Urothelium cell line (cell line): Measurements from ENCODE around the gene SF3B5.
A peak's percentile ranks its signal among the peaks of the same experiment; 100 is the strongest.
"Not testable (repeated sequence)": the region's sequence is repeated elsewhere in the genome, so short reads cannot be mapped to it uniquely, and the experiment has no call there.

Experiments
- DNase-seq: peaks from one replicate; pipeline ENCODE4 v3.0.0; 2011; ENCODE audit warnings: low spot score, mixed read lengths
- FAIRE-seq: peaks from 2 replicates; lab custom pipeline; 2011; peaks lifted over from hg19 to GRCh38; lab: Jason Lieb, UNC

SF3B5 gene

DNA sequence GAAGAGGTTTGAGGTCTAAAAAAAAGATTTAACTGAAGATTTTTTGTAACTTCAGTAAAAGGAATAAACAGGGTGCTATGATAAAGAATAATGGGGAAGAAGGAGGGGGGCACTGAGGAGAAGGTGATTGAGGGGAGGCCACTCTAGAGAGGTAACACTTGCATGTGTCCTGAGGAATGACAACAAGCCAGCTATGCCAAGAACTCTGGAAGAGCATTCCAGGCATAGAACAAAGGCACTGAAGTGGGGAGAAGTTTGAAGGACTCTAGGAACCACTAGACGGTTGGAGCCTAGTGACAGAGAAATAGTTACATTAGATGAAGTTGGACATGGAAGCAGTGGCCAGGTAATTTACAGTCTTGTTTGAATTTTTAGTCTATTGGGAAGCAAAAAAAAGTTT is 10.8 kb upstream of the SF3B5 start:
- no peak for DNase-seq
- no peak for FAIRE-seq

DNA sequence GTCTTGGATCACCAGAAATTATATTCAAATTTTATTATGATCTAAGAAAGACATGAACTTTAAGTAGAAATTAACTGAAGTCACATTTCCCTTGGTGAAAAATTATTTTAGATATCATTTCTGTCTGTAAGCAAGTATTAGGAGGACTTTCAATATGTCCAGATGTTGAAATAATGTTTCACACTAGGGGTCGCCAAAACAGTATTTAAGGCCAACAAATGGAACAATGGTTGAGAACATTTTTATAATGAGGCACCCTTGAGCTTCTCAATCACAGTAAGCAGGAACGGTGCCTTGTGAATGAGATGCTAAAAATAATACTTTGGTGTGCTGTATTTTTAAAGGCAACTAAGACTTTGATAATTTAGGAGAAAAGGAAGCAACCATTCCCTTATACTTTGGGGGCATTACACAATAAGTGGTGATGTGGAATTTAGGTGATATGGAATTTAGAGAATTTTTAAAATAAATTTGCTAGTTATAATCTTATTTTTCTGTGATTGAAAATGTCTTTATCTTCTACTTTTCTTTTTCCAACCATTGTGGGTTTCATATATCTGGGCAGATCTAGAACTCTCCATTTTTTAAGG is 9.6 kb upstream of the SF3B5 start:
- peak; percentile 50 for DNase-seq
- no peak for FAIRE-seq

GRCh38 chr6:144104488-144104887 is 9.1 kb upstream of the SF3B5 start:
- DNase-seq = no peak
- FAIRE-seq = no peak

DNA sequence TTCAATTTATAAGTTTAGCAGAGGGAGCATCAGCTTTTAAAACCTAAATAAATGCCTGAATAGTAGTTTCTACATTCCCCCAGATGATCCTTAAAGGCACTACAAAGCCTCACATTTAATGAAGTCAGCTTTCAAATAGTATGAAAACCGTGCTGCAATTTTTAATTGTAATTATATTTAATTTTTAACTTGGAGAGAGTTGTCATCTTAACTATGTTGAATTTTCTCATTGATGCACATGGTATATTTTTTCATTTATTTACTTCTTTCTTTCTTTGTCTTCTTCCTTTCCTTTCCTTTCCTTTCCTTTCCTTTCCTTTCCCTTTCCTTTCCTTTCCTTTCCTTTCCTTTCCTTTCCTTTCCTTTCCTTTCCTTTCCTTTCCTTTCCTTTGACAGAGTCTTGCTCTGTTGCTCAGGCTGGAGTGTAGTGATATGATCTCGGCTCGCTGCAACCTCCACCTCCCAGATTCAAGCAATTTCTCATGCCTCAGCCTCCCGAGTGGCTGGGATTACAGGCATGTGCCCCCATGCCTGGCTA is 7.7 kb upstream of the SF3B5 start:
- DNase-seq (no peak), FAIRE-seq (no peak)

GRCh38 chr6:144098993-144099392 is 3.6 kb upstream of the SF3B5 start:
- FAIRE-seq (no peak), DNase-seq (no peak)

DNA sequence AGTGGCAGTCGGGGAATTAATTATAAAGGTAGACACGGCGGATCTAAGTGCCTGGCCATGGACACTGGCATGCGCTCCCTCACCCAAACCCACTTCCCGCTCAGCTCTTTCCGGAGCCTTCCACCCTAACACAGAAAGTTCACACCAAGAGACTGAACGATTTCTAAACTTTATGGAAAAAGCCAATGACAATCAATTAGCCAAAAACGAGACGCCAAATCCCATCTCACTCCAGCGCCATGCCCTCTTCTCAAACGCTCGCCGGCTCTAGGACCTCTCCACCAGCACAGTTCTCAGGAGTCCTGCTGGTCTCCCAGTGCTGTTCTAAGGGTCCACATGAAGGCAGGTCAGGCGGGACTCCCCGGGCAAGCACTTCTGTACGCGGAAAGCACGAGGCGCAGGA is 641 bp downstream of the SF3B5 start:
- no peak for FAIRE-seq
- DNase-seq = no peak

GRCh38 chr6:144093658-144094057 is 1.7 kb downstream of the SF3B5 start:
- FAIRE-seq = no peak
- no peak for DNase-seq

- FAIRE-seq = no peak
Observed at GRCh38 chr6:144093236-144093635, 2.1 kb downstream of the SF3B5 start.

DNA sequence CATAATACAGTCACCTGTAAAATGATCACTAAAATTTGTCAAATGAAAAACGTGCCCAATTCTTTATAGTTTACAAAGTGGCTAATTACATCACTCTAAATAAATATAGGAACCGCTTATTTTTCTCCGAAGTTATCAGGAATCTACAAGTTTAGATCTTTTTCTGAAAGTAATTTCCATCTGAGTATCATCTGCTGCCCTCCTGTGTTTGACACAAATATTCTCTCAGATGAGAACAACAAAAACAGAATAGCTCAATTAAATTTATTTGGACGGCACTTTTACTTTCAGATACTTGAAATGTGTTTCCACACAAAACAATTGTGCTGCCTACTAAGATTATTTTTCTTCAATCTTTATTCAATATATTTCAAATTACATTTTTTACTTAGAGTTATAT is 5.0 kb downstream of the SF3B5 start:
- DNase-seq (no peak), FAIRE-seq (no peak)

More at GRCh38 chr6:144093236-144093635, 2.1 kb downstream of the SF3B5 start:
- no peak for DNase-seq

- DNase-seq = no peak
- no peak for FAIRE-seq
Observed at GRCh38 chr6:144087789-144088426, 7.5 kb downstream of the SF3B5 start.

DNA sequence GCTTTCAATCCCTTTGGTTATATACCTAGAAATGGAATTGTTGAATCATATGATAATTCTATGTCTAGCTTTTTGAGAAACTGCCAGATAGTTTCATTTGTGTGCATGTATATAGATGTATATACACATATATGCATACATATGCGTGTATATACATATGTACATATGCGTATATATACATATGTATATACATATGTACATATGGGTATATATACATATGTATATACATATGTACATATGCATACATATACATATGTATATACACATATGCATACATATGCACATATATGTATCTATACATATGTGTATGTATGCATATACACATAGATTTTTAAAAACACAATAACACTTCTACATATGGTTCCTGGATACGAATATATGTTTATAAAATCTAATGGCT is 8.4 kb downstream of the SF3B5 start:
- FAIRE-seq = no peak
- no peak for DNase-seq

GRCh38 chr6:144083172-144083571 is 12.2 kb downstream of the SF3B5 start:
- DNase-seq (no peak), FAIRE-seq (no peak)

DNA sequence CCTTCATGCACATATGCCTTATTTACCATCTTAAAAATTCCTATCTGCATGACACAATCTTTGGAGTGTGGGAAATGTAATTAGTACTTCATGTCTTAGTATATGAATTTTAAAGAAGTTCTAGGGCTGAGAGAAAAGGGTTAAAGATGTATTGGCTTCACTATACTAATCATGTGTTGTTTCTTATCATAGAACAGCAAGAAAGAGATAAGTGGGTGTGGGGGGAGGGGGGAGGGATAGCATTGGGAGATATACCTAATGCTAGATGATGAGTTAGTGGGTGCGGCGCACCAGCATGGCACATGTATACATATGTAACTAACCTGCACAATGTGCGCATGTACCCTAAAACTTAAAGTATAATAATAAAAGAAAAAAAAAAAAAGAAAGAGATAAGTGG is 13.0 kb downstream of the SF3B5 start:
- DNase-seq, FAIRE-seq: not testable (repeated sequence)

- no peak for DNase-seq
- no peak for FAIRE-seq
Observed at GRCh38 chr6:144077871-144078270, 17.5 kb downstream of the SF3B5 start.

- DNase-seq (no peak), FAIRE-seq (no peak)
Observed at GRCh38 chr6:144075875-144076274, 19.5 kb downstream of the SF3B5 start.

DNA sequence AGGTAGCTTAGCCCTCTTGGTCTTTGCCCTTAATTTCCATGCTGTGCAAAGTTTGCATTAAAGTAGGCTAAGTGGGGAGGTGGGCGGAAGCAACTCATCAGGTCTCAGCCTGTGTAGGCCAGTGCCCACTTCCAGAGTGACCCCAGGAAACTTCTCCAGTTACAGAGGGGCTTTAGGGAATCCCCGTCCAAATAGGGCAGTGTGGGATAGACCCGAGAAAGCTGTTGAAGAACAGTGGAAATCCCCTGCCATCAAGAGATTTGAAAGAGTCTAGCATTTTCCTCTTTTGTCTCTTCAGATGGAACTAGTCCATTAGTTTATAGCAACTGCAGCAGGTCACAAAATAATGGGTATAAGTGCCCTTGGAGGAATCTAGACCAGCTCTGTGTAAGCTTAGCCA is 20.2 kb downstream of the SF3B5 start:
- DNase-seq = no peak
- FAIRE-seq = no peak

GRCh38 chr6:144073024-144073423 is 22.3 kb downstream of the SF3B5 start:
- DNase-seq (no peak), FAIRE-seq (no peak)

- no peak for FAIRE-seq
Observed at GRCh38 chr6:144069506-144069905, 25.9 kb downstream of the SF3B5 start.

DNA sequence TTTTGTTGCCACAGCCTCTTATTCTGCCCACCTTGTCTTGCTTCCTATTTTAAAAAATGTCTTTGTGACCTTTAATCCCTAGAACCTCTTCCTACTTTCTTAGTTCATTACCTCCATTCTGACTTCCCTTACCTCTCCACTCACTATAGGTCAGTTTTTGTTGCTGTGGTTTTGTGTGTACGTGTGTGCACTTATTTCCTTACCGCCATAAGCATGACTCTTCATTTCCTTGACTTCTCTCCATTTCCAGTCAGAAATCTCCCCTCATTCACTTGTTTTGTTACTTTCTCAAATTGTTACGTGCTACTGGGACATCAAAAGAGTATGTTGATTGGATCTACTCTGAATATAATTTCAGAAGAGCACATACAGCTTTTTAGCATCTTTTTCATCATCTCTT is 26.6 kb downstream of the SF3B5 start:
- no peak for FAIRE-seq
- DNase-seq = no peak

More at GRCh38 chr6:144069506-144069905, 25.9 kb downstream of the SF3B5 start:
- no peak for DNase-seq

GRCh38 chr6:144066741-144067484 is 28.5 kb downstream of the SF3B5 start:
- no peak for DNase-seq

GRCh38 chr6:144066255-144066654 is 29.1 kb downstream of the SF3B5 start:
- no peak for DNase-seq
- no peak for FAIRE-seq

More at GRCh38 chr6:144066741-144067484, 28.5 kb downstream of the SF3B5 start:
- FAIRE-seq = no peak

- FAIRE-seq (no peak), DNase-seq (no peak)
Observed at GRCh38 chr6:144065213-144065660, 30.1 kb downstream of the SF3B5 start.
